ENCODE results near the gene RBBP7. TPM values are rescaled to one million over a fixed set of nuclear protein-coding genes. Genes with fewer than 3 reads are reported as not detected.

RBBP7 gene
- 158 to 186 TPM (median 162 TPM) in 5 replicates for total RNA-seq (2022; extraction: Qiagen RNA extraction)

DNA sequence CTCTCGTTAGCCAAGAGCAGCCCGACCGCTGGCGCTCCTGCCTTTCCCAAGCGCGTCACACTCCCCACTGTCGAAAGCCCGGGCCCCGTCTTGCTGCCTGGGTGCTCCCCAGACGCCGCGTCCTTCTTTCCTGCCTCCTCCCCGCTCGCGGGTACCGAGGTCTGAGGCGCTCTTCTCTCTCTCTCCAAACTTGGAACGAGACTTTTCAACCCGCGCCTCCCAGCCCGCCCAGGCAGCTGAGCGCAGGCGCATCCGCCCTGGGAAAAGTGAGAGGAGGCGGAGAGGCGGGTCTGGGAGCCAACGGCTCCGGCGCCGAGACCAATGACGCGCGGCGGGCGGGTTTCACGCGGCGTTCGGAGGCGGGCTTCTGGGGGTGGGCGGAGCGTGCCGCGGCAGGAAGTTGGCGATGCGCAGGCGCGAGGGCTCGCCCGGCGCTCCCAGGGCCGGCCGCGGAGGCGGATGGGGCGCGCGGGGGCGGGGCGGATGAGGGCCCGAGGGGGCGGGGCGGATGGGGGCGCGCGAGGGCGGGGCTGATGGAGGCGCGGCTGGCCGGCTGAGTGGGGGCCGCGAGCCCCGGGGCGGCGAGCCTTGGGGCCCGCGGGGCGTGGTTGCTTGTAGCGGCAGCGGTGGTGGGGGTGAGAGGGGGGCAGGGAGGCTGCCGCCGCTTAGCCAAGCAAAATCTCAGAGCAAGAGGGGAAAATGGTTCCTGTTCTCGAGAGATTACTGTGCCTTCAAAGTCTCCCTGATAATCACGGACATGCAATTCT, at the start of gene RBBP7:
TSS of gene RBBP7 (minus strand) at position 268 of the 767 bp plus-strand sequence. CDS start 309 bp downstream, outside the sequence.

Other genes with a start within 250 kb of the RBBP7 start
- gene S100G, start 220.2 kb downstream of the RBBP7 start, total RNA-seq (2022; extraction: Qiagen RNA extraction): not detected in 5 replicates
- gene CTPS2, start 157.7 kb downstream of the RBBP7 start, total RNA-seq (2022; extraction: Qiagen RNA extraction): 9.7 to 11.9 TPM (median 10.2 TPM) in 5 replicates
- gene SYAP1, start 150.8 kb downstream of the RBBP7 start, total RNA-seq (2022; extraction: Qiagen RNA extraction): 19.8 to 20.9 TPM (median 20.4 TPM) in 5 replicates
- gene TXLNG, start 83.9 kb downstream of the RBBP7 start, total RNA-seq (2022; extraction: Qiagen RNA extraction): 12.9 to 16.2 TPM (median 14.4 TPM) in 5 replicates
- 0.73 to 1.8 TPM (median 1.3 TPM) in 5 replicates for gene REPS2, start 76.3 kb upstream of the RBBP7 start, total RNA-seq (2022; extraction: Qiagen RNA extraction)

Measured in A549 treated with AZD2906 at 1 μM for 4 hours (cell line).